ENCODE measurements around the gene MTARC2. TPM values are rescaled to one million over a fixed set of nuclear protein-coding genes. Genes with fewer than 3 reads are reported as not detected.

MTARC2 gene
- total RNA-seq, 1 experiment from 2014 or later = not detected

DNA sequence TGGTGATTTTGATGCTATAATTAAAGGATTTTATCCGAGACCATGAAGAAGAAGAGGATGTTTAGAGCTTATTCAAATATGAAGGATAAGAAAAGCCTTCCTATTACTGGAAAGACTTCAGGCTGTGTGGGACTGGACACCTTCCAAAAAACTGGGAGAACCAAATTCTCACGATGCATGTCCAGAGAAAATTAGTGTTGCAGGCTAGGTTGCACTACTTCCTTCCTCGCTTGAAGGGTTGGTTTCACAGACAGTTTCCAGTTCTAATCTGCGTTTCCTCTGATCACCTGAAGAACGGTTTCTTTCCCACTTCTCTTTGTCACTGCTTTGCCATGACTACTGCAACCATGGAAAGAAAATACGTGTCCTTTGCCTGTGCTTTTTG, 2.0 kb downstream of the MTARC2 start:
- Histone ChIP-seq H3K27me3 (replicated peaks; ENCODE audit: insufficient read depth, low read depth, low read length, poor library complexity) (peaks cover 34% of the 10 kb centered on the region), H3K4me1 (ENCODE audit: insufficient read depth, low read length, poor library complexity, severe bottlenecking) (no peaks in the 10 kb centered on the region), H3K27ac (ENCODE audit: low read depth, low read length, poor library complexity, severe bottlenecking) (no peak overlapping the region), H3K9me3 (ENCODE audit: low read depth, low read length, poor library complexity, severe bottlenecking) (no peaks in the 10 kb centered on the region), H3K36me3 (ENCODE audit: insufficient read depth, low read length, poor library complexity, severe bottlenecking) (no peaks in the 10 kb centered on the region), H3K4me3 (ENCODE audit: low read depth, low read length, poor library complexity, severe bottlenecking) (no peak overlapping the region)
- ChIA-PET CTCF (no interaction called here), POLR2A (ENCODE audit: low non-redundant PET) (no interaction called here)
- no peak for DNase-seq (ENCODE audit: low spot score)
- no peak for TF ChIP-seq EZH2 (IDR thresholded peaks at IDR 0.05; ENCODE audit: borderline replicate concordance, low read depth, low read length, poor library complexity, severe bottlenecking)
- intact Hi-C loops (cut with micrococcal nuclease; ENCODE audit: unreplicated experiment) = no loop called here
- no TSS peak for BruUV-seq (replicated peaks)

DNA sequence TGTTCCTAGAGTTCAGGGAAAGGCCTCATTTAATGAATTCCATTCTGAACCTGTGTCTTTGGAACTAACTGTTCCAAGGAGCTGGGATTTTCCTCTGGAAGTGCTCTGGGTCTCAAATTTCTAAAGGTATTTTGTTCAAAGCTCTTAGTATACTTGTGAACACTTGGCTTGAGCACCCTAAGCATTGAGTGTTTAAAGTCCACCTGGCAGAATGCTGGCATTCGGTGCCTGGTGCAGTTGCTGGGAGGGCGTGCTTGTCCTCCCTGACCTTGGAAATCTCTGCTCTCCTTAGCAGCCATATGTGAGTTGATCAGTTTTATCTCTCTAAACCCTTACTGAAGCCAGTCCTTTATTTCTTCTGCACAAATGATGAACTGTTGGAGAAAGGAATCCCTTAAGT, 3.0 kb downstream of the MTARC2 start:
- BruUV-seq (replicated peaks) = no TSS peak
- H3K4me1 ChIP-seq (ENCODE audit: insufficient read depth, low read length, poor library complexity, severe bottlenecking) = no peaks in the 10 kb centered on the region
- H3K27me3 ChIP-seq (replicated peaks; ENCODE audit: insufficient read depth, low read depth, low read length, poor library complexity) = peaks cover 34% of the 10 kb centered on the region
- H3K9me3 ChIP-seq (ENCODE audit: low read depth, low read length, poor library complexity, severe bottlenecking) = no peaks in the 10 kb centered on the region
- no peak for TF ChIP-seq EZH2 (IDR thresholded peaks at IDR 0.05; ENCODE audit: borderline replicate concordance, low read depth, low read length, poor library complexity, severe bottlenecking)
- TF ChIP-seq, protein P1, sequence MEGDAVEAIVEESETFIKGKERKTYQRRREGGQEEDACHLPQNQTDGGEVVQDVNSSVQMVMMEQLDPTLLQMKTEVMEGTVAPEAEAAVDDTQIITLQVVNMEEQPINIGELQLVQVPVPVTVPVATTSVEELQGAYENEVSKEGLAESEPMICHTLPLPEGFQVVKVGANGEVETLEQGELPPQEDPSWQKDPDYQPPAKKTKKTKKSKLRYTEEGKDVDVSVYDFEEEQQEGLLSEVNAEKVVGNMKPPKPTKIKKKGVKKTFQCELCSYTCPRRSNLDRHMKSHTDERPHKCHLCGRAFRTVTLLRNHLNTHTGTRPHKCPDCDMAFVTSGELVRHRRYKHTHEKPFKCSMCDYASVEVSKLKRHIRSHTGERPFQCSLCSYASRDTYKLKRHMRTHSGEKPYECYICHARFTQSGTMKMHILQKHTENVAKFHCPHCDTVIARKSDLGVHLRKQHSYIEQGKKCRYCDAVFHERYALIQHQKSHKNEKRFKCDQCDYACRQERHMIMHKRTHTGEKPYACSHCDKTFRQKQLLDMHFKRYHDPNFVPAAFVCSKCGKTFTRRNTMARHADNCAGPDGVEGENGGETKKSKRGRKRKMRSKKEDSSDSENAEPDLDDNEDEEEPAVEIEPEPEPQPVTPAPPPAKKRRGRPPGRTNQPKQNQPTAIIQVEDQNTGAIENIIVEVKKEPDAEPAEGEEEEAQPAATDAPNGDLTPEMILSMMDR (conservative IDR thresholded peaks at IDR 0.05; ENCODE audit: low read depth, low read length) = no peak
- H3K36me3 ChIP-seq (ENCODE audit: insufficient read depth, low read length, poor library complexity, severe bottlenecking) = no peaks in the 10 kb centered on the region
- ChIA-PET POLR2A (ENCODE audit: low non-redundant PET) (no interaction called here), CTCF (no interaction called here)
- intact Hi-C loops (cut with micrococcal nuclease; ENCODE audit: unreplicated experiment) = no loop called here
- no peak overlapping the region for H3K27ac ChIP-seq (ENCODE audit: low read depth, low read length, poor library complexity, severe bottlenecking)
- no peak overlapping the region for H3K4me3 ChIP-seq (ENCODE audit: low read depth, low read length, poor library complexity, severe bottlenecking)
- DNase-seq (ENCODE audit: low spot score) = no peak

DNA sequence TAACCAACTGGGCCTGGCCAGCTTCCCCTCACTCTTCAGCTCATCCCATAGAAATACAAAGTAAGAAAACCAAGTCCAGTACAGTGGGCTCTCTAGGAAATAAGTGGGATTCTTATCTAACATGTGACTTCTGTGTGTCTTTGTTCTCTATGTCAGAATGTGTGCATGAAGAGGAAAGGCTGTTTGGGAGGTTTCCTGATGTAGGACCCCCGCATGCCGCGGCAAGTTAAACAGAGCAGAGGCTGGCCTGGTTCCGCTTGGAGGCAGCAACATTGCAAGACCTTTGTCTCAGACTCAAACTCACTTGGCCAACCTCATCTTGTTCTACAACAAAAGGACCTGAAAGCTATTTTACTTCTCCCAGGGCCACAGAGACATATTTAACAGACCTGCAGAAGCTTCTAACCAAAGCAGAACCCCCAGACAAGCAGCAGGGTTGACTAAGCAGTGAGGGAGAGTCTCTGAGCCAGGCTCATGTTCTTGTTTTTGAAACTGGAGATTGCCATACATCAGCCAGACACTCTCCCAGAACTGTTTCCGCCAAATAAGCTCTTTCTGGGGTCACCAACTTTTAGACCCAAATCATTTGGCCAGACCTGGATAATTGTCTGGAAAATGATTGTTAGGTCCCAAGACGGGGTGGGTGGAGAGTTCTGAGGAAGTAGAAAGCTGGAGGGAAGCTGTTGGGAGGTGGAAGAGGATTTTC, 6.2 kb downstream of the MTARC2 start:
- no peaks in the 10 kb centered on the region for H3K36me3 ChIP-seq (ENCODE audit: insufficient read depth, low read length, poor library complexity, severe bottlenecking)
- DNase-seq (ENCODE audit: low spot score) = no peak
- H3K27me3 ChIP-seq (replicated peaks; ENCODE audit: insufficient read depth, low read depth, low read length, poor library complexity) = peaks cover 4% of the 10 kb centered on the region
- intact Hi-C loops (cut with micrococcal nuclease; ENCODE audit: unreplicated experiment) = no loop called here
- BruUV-seq (replicated peaks) = no TSS peak
- H3K27ac ChIP-seq (ENCODE audit: low read depth, low read length, poor library complexity, severe bottlenecking) = no peak overlapping the region
- no peak overlapping the region for H3K4me3 ChIP-seq (ENCODE audit: low read depth, low read length, poor library complexity, severe bottlenecking)
- H3K4me1 ChIP-seq (ENCODE audit: insufficient read depth, low read length, poor library complexity, severe bottlenecking) = no peaks in the 10 kb centered on the region
- H3K9me3 ChIP-seq (ENCODE audit: low read depth, low read length, poor library complexity, severe bottlenecking) = no peaks in the 10 kb centered on the region
- ChIA-PET CTCF (no interaction called here), POLR2A (ENCODE audit: low non-redundant PET) (no interaction called here)
- TF ChIP-seq, protein P1 (conservative IDR thresholded peaks at IDR 0.05; ENCODE audit: low read depth, low read length) = no peak
- TF ChIP-seq EZH2 (IDR thresholded peaks at IDR 0.05; ENCODE audit: borderline replicate concordance, low read depth, low read length, poor library complexity, severe bottlenecking) = no peak

DNA sequence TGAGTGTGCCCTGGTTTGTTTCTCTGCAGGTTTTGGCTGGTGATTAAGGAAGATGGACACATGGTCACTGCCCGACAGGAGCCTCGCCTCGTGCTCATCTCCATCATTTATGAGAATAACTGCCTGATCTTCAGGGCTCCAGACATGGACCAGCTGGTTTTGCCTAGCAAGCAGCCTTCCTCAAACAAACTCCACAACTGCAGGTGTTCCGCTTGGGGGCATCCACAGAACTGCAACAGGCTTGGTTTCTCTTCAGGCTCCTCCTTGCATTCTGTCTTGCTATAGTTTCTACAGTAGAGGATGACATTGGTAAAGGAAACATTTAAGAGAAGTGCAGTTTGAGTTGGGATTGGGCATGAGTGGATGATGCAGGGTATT, 6.8 kb downstream of the MTARC2 start:
- TF ChIP-seq, protein P1 (conservative IDR thresholded peaks at IDR 0.05; ENCODE audit: low read depth, low read length) = no peak
- TF ChIP-seq EZH2 (IDR thresholded peaks at IDR 0.05; ENCODE audit: borderline replicate concordance, low read depth, low read length, poor library complexity, severe bottlenecking) = no peak
- no peak overlapping the region for H3K4me3 ChIP-seq (ENCODE audit: low read depth, low read length, poor library complexity, severe bottlenecking)
- BruUV-seq (replicated peaks) = no TSS peak
- intact Hi-C loops (cut with micrococcal nuclease; ENCODE audit: unreplicated experiment) = no loop called here
- no peak for DNase-seq (ENCODE audit: low spot score)
- ChIA-PET CTCF (no interaction called here), POLR2A (ENCODE audit: low non-redundant PET) (no interaction called here)
- H3K36me3 ChIP-seq (ENCODE audit: insufficient read depth, low read length, poor library complexity, severe bottlenecking) = no peaks in the 10 kb centered on the region
- no peaks in the 10 kb centered on the region for H3K4me1 ChIP-seq (ENCODE audit: insufficient read depth, low read length, poor library complexity, severe bottlenecking)
- H3K9me3 ChIP-seq (ENCODE audit: low read depth, low read length, poor library complexity, severe bottlenecking) = no peaks in the 10 kb centered on the region
- H3K27me3 ChIP-seq (replicated peaks; ENCODE audit: insufficient read depth, low read depth, low read length, poor library complexity) = peaks cover 4% of the 10 kb centered on the region
- H3K27ac ChIP-seq (ENCODE audit: low read depth, low read length, poor library complexity, severe bottlenecking) = no peak overlapping the region
